ENCODE measurements around the gene PICK1.
"Not testable (repeated sequence)": the region's sequence is repeated elsewhere in the genome, so short reads cannot be mapped to it uniquely, and the experiment has no call there.

GRCh38 chr22:38117556-38117955 is 60.4 kb downstream of the PICK1 start:
- not testable (repeated sequence) for TF ChIP-seq ZNF274 (IDR thresholded peaks at IDR 0.05; ENCODE audit: low read depth, low read length); SUZ12 (IDR thresholded peaks at IDR 0.05; ENCODE audit: extremely low read depth, insufficient read depth, insufficient read length)
